Choroid plexus epithelial cell (primary cell): ENCODE results near the gene VIL1.

Experiments used
- DNase-seq: peaks from one replicate; pipeline ENCODE4 v3.0.0-alpha.2; 2010; ENCODE audit warnings: low read depth
- H3K4me3 ChIP-seq: 2 replicates; pipeline ENCODE4 v1.5.1; 2011; ENCODE audit warnings: low read depth, mild to moderate bottlenecking, control low read depth, low read length, moderate library complexity
- TF ChIP-seq, protein P1 (sequence below): conservative IDR thresholded peaks from 2 replicates; pipeline ENCODE4 v1.5.1; 2011; ENCODE audit warnings: low read depth, mild to moderate bottlenecking, control low read depth, inconsistent platforms, low read length, moderate library complexity

Gene VIL1

DNA sequence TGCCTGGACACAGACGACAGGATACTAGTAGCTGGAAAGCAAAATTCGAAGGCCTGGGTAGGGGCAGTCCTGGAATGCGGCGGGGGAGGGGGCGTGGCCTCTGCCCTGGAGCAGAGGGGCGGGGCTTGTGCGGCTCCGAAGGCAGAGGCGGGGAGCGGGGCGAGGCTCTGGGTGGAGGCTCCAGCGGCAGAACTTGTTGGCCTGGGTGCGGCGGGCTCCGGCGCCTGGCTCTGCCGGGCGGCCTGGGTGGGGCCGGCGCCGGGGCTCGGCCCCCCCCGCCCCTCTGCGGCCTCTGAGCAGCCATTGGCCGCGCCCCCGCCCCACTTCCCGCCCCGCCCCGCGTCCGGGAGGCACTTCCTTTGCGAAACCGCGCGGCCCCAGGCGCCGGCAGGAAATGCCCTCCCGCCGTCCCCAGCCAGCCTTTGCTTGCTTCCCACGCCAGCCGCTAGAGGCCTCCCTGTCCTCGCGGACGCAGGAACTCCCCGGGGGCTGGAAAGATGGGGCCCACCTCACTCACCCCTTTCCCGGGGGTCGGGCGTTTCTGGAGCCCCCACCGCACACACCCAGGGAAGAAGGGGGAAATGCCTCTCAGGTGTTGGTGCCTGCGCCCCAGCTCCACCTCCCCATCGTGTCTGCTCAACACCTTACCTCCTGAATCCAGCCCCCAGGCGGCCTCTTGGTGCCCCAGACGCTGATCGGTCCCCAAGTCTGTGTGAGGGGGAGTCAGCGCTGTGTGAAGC, 12.5 kb upstream of the VIL1 start:
- DNase-seq, result peak; percentile 94
- TF ChIP-seq, protein P1, sequence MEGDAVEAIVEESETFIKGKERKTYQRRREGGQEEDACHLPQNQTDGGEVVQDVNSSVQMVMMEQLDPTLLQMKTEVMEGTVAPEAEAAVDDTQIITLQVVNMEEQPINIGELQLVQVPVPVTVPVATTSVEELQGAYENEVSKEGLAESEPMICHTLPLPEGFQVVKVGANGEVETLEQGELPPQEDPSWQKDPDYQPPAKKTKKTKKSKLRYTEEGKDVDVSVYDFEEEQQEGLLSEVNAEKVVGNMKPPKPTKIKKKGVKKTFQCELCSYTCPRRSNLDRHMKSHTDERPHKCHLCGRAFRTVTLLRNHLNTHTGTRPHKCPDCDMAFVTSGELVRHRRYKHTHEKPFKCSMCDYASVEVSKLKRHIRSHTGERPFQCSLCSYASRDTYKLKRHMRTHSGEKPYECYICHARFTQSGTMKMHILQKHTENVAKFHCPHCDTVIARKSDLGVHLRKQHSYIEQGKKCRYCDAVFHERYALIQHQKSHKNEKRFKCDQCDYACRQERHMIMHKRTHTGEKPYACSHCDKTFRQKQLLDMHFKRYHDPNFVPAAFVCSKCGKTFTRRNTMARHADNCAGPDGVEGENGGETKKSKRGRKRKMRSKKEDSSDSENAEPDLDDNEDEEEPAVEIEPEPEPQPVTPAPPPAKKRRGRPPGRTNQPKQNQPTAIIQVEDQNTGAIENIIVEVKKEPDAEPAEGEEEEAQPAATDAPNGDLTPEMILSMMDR, result peak; percentile 82
- peak overlapping the region; percentile 52 for H3K4me3 ChIP-seq

DNA sequence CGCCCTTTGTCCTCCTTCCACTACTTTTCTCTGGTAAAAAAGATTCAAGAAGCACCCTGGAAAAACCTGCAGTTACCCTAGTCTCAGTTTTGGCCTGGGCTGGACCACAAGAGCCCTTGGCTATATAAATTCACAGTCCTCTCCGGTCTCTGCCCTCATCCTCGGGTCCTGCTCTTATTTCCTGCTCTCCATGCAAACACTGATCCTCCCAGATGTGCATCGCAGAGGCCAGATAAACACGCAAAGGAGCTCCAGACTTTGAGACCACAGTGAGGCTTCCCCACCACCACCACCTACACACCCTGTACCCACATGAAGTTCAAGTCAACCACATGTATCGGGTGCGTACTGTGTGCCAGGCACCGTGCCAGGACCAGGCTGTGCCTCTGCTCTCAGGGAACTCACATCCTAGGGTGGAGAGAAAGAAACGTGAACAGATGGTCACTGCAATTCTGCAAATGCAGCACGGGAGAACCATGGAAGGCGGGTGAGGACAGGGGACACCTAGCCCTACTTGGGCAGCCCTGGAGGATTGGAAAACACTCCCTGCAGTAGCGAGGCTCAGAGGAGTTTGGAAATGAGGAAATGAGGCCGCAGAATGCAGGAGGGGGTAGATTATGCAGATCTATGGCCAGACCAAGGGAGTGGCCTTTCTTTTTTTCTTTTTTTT, 11.8 kb upstream of the VIL1 start:
- peak overlapping the region; percentile 51 for H3K4me3 ChIP-seq
- DNase-seq, result peak; percentile 69
- TF ChIP-seq, protein P1, result no peak

DNA sequence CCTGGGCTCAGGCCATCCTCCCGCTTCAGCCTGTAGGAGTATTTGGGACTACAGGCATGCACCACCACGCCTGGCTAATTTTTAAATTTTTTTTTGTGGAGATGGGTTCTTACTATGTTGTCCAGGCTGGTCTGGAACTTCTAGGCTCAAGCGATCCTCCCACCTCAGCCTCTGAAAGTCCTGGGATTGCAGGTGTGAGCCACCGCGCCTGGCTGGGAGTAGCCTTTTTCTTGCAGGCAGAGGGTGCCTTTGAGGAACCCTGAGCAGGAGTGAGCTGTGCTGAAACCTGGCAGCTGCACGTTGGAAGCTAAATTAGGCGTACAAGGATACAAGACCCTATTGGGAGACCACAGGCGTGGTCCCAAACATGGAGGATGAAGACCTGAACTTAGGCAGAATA, 11.2 kb upstream of the VIL1 start:
- TF ChIP-seq, protein P1, result no peak
- no peak for DNase-seq
- H3K4me3 ChIP-seq, result no peak overlapping the region

DNA sequence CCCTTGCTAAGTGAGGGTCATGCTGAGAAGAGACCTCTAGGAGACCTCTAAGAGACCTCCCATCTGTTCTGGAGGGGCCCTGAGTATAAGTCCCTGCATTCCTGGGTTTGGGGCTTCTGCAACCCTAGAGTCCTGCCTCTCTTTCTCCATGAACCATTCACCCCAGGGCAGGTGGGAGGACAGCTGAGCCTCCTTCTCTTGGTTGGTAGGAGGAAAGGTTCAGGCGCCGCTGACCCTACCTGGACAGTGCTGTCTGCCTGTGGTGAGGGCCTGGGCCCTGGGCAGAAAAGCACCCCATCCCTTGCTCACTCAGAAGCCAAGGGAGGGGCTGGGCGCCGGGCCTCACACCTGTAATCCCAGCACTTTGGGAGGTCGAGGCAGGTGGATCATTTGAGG, 604 bp upstream of the VIL1 start:
- TF ChIP-seq, protein P1, result no peak
- DNase-seq, result no peak
- no peak overlapping the region for H3K4me3 ChIP-seq

DNA sequence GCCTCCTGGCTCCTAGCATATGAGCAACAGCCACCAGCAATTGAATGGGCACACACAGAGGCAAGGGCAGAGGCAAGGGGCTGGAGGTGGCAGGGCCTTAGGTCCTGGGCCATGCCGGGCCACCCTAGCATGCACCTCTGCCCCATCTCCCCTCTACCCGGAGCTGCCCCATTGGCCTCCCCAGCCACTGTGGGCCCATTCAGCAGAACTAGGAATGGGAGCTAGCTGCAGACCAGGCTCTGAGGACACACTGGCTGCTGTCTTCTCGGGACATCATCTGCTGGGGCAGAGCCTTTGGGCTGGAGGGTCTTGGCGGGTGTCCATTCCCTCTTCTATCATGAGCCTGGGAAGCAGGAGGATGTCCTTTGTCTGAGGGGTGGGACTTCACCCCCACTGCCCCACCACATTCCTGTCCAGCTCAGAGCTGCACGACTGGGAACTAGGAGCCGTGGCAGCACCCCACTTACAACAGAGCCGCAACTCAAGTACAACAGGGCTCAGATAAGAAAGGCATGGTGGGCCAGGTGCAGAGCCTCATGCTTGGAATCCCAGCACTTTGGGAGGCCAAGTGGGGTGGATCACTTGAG, 800 bp downstream of the VIL1 start:
- TF ChIP-seq, protein P1, result no peak
- no peak overlapping the region for H3K4me3 ChIP-seq
- no peak for DNase-seq

GRCh38 chr2:218421027-218421426, 2.1 kb downstream of the VIL1 start:
- DNase-seq, result no peak
- TF ChIP-seq, protein P1, result no peak
- no peak overlapping the region for H3K4me3 ChIP-seq
